Breast epithelium (tissue), 3 donors: ENCODE data around the gene DPEP2NB.

Experiments
- POLR2A ChIP-seq: fragments of 450-650 bp; IDR thresholded peaks from one replicate; pipeline ENCODE4 v1.6.1; 2016; ENCODE audit warnings: antibody characterized with exemption, mild to moderate bottlenecking, moderate library complexity
- POLR2AphosphoS5 ChIP-seq, 3 donors: sonication (generic); formaldehyde crosslinking; IDR thresholded peaks; one replicate each; pipeline ENCODE4 v1.6.1; 2017; ENCODE audit warnings: antibody characterized with exemption in 3 of 3
- TF ChIP-seq, protein P1 (sequence below), 3 donors: fragments of 450-650 bp; IDR thresholded peaks; one replicate each; pipeline ENCODE4 v1.5.1; 2016 to 2017; ENCODE audit warnings: antibody characterized with exemption in 3 of 3, mild to moderate bottlenecking in 3 of 3, moderate library complexity in 3 of 3

DNA sequence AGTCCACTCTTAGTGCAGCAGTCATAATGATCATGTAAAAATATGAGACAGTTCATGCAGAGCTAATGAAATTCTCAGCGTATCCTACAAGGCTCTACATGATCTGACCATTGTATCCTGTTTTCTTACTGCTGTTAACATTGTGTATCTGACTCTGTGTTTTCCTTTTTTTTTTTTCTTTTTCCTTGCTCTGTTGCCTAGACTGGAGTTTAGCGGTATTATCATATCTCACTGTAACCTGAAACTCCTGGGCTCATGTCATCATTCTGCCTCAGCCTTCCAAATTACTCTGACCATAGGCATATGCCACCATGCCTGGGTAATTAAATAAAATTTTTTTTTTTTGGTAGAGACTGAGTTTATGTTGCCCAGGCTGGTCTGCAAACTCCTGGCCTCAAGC lies 19.5 kb upstream of the DPEP2NB start:
- TF ChIP-seq, protein P1, sequence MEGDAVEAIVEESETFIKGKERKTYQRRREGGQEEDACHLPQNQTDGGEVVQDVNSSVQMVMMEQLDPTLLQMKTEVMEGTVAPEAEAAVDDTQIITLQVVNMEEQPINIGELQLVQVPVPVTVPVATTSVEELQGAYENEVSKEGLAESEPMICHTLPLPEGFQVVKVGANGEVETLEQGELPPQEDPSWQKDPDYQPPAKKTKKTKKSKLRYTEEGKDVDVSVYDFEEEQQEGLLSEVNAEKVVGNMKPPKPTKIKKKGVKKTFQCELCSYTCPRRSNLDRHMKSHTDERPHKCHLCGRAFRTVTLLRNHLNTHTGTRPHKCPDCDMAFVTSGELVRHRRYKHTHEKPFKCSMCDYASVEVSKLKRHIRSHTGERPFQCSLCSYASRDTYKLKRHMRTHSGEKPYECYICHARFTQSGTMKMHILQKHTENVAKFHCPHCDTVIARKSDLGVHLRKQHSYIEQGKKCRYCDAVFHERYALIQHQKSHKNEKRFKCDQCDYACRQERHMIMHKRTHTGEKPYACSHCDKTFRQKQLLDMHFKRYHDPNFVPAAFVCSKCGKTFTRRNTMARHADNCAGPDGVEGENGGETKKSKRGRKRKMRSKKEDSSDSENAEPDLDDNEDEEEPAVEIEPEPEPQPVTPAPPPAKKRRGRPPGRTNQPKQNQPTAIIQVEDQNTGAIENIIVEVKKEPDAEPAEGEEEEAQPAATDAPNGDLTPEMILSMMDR (IDR thresholded peaks at IDR 0.05) = no peak
- TF ChIP-seq POLR2AphosphoS5 (IDR thresholded peaks at IDR 0.05) = no peak
- no peak for TF ChIP-seq POLR2A
